Left hindlimb (tissue), 1 donor: ENCODE data around the gene PSD2.

Experiments used
- DNase-seq: peaks from one replicate; pipeline ENCODE4 v3.0.0-alpha.2; 2018

Gene PSD2

GRCh38 chr5:139812836-139813805 lies 17.5 kb downstream of the PSD2 start:
- DNase-seq: no peak

GRCh38 chr5:139814191-139814601 lies 18.6 kb downstream of the PSD2 start:
- no peak for DNase-seq

DNA sequence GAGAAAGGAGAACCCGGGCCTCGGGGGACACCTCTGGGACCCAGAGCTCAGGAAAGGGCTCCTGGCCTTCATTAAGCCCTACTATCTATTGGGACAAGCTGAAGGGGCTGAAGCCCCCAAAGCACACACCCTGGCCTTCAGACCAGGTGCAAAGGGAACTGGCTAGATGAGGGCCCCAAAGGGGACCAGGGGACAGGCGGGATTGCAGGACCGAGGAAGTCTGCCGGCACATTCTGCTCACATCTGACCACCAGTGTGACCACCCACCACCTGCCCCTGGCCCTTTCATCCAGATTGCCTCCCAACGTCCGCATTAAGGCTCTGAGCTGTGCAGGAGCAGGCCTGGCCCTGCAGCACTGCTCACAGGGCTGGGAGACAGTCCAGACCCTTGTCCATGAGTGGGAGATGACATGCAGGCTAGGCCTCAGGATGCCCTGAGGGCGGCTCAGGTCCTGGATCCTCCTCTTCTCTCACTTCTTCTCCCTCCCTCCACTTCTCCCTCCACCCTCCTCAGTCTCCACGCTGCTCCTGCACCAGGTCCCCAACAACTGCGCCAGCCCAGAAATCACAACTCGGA lies 19.2 kb downstream of the PSD2 start:
- no peak for DNase-seq

DNA sequence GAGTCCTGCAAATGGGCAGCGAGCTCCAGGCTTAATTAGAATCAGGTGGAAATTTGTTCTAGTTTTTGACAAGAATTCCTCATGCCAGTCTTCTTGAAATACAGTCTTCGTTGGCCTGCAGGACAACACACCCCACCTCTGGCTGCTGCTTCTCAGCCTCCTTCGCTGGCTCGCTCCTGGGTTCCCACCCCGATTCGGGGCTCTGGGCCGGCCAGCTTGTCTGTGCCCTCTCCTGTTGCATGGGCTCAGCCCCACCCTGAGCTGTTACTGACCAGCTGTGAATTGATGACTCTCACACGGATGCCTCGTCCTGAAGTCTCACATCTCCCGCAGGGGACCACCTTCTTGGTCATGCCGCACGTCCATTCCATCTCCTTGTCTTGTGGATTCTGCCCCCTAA lies 21.0 kb downstream of the PSD2 start:
- no peak for DNase-seq

- no peak for DNase-seq
Observed at GRCh38 chr5:139817362-139817761, 21.8 kb downstream of the PSD2 start.

DNA sequence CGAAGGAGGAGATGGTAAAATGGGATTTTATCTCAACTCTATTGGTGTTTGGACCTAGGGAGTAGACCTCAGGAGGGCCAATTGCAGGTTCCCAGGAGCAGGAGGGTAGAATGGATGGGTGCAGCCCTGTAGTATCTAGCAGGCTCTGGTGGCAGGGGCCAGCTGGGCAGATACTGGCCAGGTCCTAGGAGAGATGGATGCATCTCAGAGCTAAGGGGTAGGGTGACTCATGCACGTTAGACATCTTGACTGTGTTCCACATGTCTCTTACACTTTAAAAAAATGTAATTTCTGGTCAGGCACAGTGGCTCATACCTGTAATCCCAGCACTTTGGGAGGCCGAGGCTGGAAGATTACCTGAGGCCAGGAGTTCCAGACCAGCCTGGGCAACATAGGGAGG lies 22.4 kb downstream of the PSD2 start:
- no peak for DNase-seq

GRCh38 chr5:139820130-139820529 lies 24.5 kb downstream of the PSD2 start:
- DNase-seq: no peak

DNA sequence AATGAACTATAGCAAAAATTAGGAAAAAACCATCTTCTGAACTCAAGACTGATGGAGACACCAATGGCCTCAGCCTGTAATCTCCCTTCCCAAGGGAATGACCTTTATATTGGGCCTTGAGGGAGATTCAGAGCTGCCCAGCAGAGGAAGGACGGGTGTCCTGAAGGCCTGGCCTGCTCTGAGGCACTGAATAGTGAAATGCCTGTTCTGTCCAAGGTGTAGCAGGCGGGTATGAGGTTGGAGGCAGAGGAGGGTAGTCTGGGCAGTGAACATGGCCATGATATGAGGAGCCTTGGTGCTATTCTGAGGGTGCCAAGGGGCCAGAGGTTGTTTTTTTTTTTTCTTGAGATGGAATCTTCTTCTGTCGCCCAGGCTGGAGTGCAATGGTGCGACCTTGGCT lies 25.0 kb downstream of the PSD2 start:
- DNase-seq: no peak

- DNase-seq: no peak
Observed at GRCh38 chr5:139821806-139822552, 26.4 kb downstream of the PSD2 start.

- DNase-seq: no peak
Observed at GRCh38 chr5:139822553-139823425, 27.2 kb downstream of the PSD2 start.

- DNase-seq: no peak
Observed at GRCh38 chr5:139823757-139824355, 28.2 kb downstream of the PSD2 start.

DNA sequence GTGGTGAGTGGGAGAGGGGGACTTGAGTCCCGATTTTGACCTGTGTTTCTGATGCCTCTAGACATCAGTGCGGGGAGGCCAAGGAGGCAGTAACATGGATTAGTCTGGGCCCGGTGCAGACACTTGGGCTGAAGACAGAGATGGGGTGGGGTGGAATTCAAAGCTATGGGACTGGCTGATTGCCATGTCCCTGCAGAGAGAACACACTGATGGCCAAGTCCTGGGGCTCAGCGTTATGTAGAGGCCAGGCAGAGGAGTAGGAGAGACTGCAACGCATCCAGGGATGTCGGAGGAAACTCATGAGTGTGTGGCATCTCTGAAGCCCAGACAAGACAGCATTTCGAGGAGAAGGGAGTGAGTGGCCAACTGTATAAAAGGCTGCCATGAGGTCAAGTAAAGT lies 30.1 kb downstream of the PSD2 start:
- DNase-seq: no peak

GRCh38 chr5:139828207-139828895 lies 32.7 kb downstream of the PSD2 start:
- DNase-seq: no peak

DNA sequence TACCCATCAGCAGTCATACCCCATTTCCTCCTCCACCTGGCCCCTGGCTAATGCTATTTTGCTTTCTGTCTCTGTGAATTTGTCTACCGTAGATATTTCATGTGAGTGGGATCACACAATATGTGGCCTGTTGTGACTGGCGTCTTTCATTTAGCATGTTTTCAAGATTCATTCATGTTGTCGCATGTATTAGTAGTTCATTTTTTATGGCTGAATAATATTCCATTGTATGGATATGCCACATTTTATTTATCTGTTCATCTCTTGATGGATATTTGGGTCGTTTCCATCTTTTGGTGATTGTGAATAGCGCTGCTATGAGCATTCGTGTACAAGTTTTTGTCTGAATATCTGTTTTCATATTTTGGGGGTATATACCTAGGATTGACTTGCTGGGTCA lies 33.9 kb downstream of the PSD2 start:
- DNase-seq: no peak

GRCh38 chr5:139831624-139832023 lies 36.0 kb downstream of the PSD2 start:
- no peak for DNase-seq

DNA sequence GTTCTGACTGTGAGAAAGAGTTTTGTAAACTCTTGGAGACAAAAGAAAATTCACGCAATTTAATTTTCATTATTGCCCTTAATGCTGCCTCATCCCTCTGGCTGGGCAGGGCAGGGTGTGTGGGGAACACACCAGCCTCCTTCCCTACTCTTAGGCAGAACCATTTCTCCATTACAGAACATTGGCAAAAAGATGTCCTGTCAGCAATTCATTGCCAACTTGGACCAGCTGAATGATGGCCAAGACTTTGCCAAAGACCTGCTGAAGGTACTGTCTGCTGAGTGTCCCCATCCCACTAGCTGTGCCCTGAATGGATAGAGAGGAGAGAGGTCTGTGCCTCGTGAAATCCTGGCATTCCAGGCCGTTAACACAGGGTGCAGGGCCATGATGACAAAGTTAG lies 37.9 kb downstream of the PSD2 start:
- DNase-seq: no peak

GRCh38 chr5:139835656-139836055 lies 40.0 kb downstream of the PSD2 start:
- DNase-seq: no peak

DNA sequence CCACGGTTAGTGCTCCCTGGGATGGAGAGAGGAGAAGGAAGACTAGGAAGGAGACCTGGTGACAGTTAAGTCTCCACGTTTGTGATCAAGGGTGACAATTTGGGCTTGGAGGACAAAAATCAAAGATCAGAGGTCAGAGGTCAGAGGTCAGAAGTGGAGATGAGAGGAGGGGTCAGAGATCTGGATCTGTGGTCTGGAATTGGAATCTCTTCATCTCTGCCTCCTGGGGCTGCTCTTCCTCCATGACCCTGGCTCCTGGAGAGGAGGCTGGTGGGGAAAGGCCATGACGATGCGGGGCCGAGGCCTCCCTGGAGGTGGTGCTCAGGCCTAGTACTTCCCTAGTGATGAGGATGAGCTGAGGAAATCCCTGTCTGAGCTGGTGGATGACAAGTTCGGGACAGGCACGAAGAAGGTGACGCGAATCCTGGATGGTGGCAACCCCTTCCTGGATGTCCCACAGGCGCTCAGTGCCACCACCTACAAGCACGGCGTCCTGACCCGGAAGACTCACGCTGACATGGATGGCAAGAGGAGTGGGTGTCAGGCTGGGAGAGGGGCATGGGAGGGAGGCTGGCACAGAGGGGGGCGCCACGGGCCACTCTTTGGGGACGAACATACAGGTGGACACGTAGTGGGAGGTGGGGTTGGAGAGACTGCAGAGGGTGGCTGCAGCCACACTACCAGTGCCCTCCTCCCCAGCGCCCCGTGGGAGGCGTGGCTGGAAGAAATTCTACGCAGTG lies 41.0 kb downstream of the PSD2 start:
- DNase-seq: no peak

GRCh38 chr5:139837711-139838380 lies 42.2 kb downstream of the PSD2 start:
- no peak for DNase-seq
